ENCODE data around the gene P2RY2.

DNA sequence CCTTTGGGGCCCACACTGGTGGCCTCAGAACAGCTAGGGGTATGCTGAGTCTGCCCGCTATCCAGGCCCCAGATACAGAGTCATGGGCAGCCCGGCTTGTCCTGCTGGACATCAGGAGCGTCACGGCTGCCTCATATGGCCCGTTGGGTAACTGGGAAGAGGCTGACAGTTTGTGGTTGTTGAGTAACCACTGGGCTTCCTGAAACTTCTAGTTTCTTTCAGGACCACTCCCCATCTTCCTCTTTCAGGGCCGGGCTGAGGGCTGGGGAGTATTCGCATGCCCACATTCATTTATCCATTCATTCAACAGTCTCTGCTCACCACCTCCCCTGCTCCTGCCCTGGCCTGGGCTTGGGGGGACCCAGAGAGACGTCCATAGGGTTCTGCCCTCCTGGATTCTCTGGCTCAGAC is 13.4 kb upstream of the P2RY2 start:
- TF ChIP-seq EZH2phosphoT487 (IDR thresholded peaks at IDR 0.05; ENCODE audit: borderline replicate concordance, low read depth) (no peak), EP300 (IDR thresholded peaks at IDR 0.05; ENCODE audit: borderline replicate concordance in 1 of 2, low read depth in 1 of 2, low read length in 1 of 2) (no peak), MXI1 (IDR thresholded peaks at IDR 0.05; ENCODE audit: low read depth, low read length) (no peak), FOXM1 (IDR thresholded peaks at IDR 0.05; ENCODE audit: low read depth) (no peak), GABPA (IDR thresholded peaks at IDR 0.05; ENCODE audit: low read depth) (no peak), RFX5 (IDR thresholded peaks at IDR 0.05; ENCODE audit: low read length) (no peak)
- TF ChIP-seq, protein P1, sequence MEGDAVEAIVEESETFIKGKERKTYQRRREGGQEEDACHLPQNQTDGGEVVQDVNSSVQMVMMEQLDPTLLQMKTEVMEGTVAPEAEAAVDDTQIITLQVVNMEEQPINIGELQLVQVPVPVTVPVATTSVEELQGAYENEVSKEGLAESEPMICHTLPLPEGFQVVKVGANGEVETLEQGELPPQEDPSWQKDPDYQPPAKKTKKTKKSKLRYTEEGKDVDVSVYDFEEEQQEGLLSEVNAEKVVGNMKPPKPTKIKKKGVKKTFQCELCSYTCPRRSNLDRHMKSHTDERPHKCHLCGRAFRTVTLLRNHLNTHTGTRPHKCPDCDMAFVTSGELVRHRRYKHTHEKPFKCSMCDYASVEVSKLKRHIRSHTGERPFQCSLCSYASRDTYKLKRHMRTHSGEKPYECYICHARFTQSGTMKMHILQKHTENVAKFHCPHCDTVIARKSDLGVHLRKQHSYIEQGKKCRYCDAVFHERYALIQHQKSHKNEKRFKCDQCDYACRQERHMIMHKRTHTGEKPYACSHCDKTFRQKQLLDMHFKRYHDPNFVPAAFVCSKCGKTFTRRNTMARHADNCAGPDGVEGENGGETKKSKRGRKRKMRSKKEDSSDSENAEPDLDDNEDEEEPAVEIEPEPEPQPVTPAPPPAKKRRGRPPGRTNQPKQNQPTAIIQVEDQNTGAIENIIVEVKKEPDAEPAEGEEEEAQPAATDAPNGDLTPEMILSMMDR (IDR thresholded peaks at IDR 0.05), result no peak
- TF ChIP-seq, protein P2, sequence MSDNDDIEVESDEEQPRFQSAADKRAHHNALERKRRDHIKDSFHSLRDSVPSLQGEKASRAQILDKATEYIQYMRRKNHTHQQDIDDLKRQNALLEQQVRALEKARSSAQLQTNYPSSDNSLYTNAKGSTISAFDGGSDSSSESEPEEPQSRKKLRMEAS (IDR thresholded peaks at IDR 0.05; ENCODE audit: low read depth), result no peak
